ENCODE measurements around the gene PLN.

PLN gene

GRCh38 chr6:118579786-118580185, 31.7 kb downstream of the PLN start:
- DNase-seq (ENCODE audit: low spot score) = no peak

GRCh38 chr6:118580585-118581419, 32.7 kb downstream of the PLN start:
- DNase-seq (ENCODE audit: low spot score) = peak; percentile 80

GRCh38 chr6:118581489-118581959, 33.4 kb downstream of the PLN start:
- DNase-seq (ENCODE audit: low spot score) = peak; percentile 63

- DNase-seq (ENCODE audit: low spot score) = no peak
Measured at GRCh38 chr6:118584911-118585310, 36.8 kb downstream of the PLN start.

- no peak for DNase-seq (ENCODE audit: low spot score)
Measured at GRCh38 chr6:118586746-118587485, 38.8 kb downstream of the PLN start.

- peak; percentile 9 for DNase-seq (ENCODE audit: low spot score)
Measured at GRCh38 chr6:118588626-118589025, 40.5 kb downstream of the PLN start.

- peak; percentile 17 for DNase-seq (ENCODE audit: low spot score)
Measured at GRCh38 chr6:118589186-118589585, 41.1 kb downstream of the PLN start.

- no peak for DNase-seq (ENCODE audit: low spot score)
Measured at GRCh38 chr6:118589649-118590365, 41.7 kb downstream of the PLN start.

GRCh38 chr6:118591897-118592296, 43.8 kb downstream of the PLN start:
- no peak for DNase-seq (ENCODE audit: low spot score)

- DNase-seq (ENCODE audit: low spot score) = no peak
Measured at GRCh38 chr6:118594877-118595276, 46.8 kb downstream of the PLN start.

GRCh38 chr6:118596774-118597320, 48.8 kb downstream of the PLN start:
- DNase-seq (ENCODE audit: low spot score) = no peak

- DNase-seq (ENCODE audit: low spot score) = no peak
Measured at GRCh38 chr6:118597636-118598035, 49.5 kb downstream of the PLN start.

- DNase-seq (ENCODE audit: low spot score) = no peak
Measured at GRCh38 chr6:118598324-118598723, 50.2 kb downstream of the PLN start.

GRCh38 chr6:118602300-118602699, 54.2 kb downstream of the PLN start:
- DNase-seq (ENCODE audit: low spot score) = no peak

GRCh38 chr6:118603372-118603771, 55.3 kb downstream of the PLN start:
- no peak for DNase-seq (ENCODE audit: low spot score)

GRCh38 chr6:118606268-118606667, 58.2 kb downstream of the PLN start:
- DNase-seq (ENCODE audit: low spot score) = no peak

GRCh38 chr6:118606858-118607257, 58.8 kb downstream of the PLN start:
- no peak for DNase-seq (ENCODE audit: low spot score)

Data from AG20443 (cell line).